Type B pancreatic cell (in vitro differentiated cells): ENCODE measurements around the gene RAD51. TPM values are rescaled to one million over a fixed set of nuclear protein-coding genes. Genes with fewer than 3 reads are reported as not detected.
A peak's percentile ranks its signal among the peaks of the same experiment; 100 is the strongest.

Experiments used
- DNase-seq: peaks from one replicate; pipeline ENCODE4 v3.0.0; 2021; ENCODE audit warnings: mixed read lengths; ENCODE audit not compliant: unreplicated experiment; ENCODE audit errors: extremely low spot score
- H3K27ac Mint-ChIP-seq: 2 replicates; pipeline ENCODE4 v1.8.0; 2021; ENCODE audit warnings: mild to moderate bottlenecking, mixed read lengths
- H3K27me3 Mint-ChIP-seq: 2 replicates; pipeline ENCODE4 v1.8.0; 2021; ENCODE audit warnings: mixed read lengths
- H3K36me3 Mint-ChIP-seq: 2 replicates; pipeline ENCODE4 v1.8.0; 2021; ENCODE audit warnings: mixed read lengths
- H3K4me1 Mint-ChIP-seq: one replicate; pipeline ENCODE4 v1.8.0; 2021; ENCODE audit warnings: mixed read lengths; ENCODE audit not compliant: unreplicated experiment
- H3K4me3 Mint-ChIP-seq: 2 replicates; pipeline ENCODE4 v1.8.0; 2021; ENCODE audit warnings: mild to moderate bottlenecking, mixed read lengths
- H3K9me3 Mint-ChIP-seq: 2 replicates; pipeline ENCODE4 v1.8.0; 2021; ENCODE audit warnings: mixed read lengths
- CTCF ChIP-seq: fragments of 200-600 bp; sonication (generic); conservative IDR thresholded peaks from 2 replicates; pipeline ENCODE4 v1.5.0; 2021; ENCODE audit warnings: antibody characterized with exemption, mild to moderate bottlenecking
- total RNA-seq: library from RNA; stranded (reverse); gene quantifications from 2 replicates; pipeline ENCODE4 v1.2.1, GENCODE V29; 2021; ENCODE audit warnings: low replicate concordance

The RAD51 gene
- total RNA-seq, 1 donor from 2014 or later: 20.5 TPM

GRCh38 chr15:40773496-40773895, 78.5 kb downstream of the RAD51 start:
- peaks cover 13% of the 10 kb centered on the region for H3K4me1 Mint-ChIP-seq
- DNase-seq: no peak
- no peaks in the 10 kb centered on the region for H3K27me3 Mint-ChIP-seq
- no peaks in the 10 kb centered on the region for H3K36me3 Mint-ChIP-seq
- H3K27ac Mint-ChIP-seq: no peak overlapping the region
- no peaks in the 10 kb centered on the region for H3K9me3 Mint-ChIP-seq
- H3K4me3 Mint-ChIP-seq: no peak overlapping the region
- no peak for TF ChIP-seq CTCF

GRCh38 chr15:40773902-40774301, 78.9 kb downstream of the RAD51 start:
- Mint-ChIP-seq H3K4me3 (no peak overlapping the region), H3K27ac (no peak overlapping the region), H3K9me3 (no peaks in the 10 kb centered on the region), H3K36me3 (no peaks in the 10 kb centered on the region), H3K27me3 (no peaks in the 10 kb centered on the region), H3K4me1 (peaks cover 10% of the 10 kb centered on the region)
- no peak for DNase-seq
- no peak for TF ChIP-seq CTCF

GRCh38 chr15:40775007-40775406, 80.0 kb downstream of the RAD51 start:
- DNase-seq: no peak
- TF ChIP-seq CTCF: no peak
- Mint-ChIP-seq H3K36me3 (no peaks in the 10 kb centered on the region), H3K27ac (no peak overlapping the region), H3K27me3 (no peaks in the 10 kb centered on the region), H3K4me1 (peaks cover 2% of the 10 kb centered on the region), H3K9me3 (no peaks in the 10 kb centered on the region), H3K4me3 (no peak overlapping the region)

DNA sequence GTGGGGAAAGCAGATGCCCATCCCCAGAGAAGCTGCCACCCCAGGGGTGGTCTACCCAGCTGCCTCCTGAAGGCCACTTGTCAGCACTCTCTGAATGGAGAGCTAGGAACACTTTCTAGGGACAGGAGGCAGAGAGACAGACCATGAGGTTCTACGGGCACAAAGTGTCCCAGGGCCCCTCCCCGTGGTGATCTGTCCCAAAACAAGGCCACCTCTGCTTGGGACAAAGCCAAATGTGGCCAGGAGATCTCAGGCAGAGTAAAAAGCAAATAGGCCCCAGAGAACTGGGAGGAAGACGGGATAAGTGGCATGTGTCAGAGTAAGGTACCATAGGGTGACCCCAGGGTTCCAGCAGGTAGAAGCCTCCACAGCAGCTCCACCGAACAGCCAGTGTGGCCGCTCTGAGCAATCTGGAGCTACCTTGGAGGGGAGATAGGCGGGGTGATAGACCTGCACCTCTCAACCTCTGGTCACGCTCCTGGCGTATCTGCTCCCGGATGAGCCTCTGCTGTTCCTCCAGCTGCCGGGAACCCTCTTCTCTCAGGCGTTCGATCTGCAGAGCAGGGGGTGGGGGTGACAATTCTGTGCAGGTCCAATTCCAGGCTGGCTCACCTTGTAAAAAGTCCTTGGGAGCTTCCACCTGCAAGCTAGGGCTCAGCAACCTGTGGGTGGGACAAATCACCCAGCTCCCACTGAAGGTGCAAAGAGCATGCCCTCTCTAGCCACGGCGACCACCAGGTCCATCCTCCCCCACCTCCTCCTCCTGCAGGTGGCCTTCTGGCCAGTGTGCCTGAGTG, 81.0 kb downstream of the RAD51 start:
- no peaks in the 10 kb centered on the region for H3K4me1 Mint-ChIP-seq
- TF ChIP-seq CTCF: no peak

DNA sequence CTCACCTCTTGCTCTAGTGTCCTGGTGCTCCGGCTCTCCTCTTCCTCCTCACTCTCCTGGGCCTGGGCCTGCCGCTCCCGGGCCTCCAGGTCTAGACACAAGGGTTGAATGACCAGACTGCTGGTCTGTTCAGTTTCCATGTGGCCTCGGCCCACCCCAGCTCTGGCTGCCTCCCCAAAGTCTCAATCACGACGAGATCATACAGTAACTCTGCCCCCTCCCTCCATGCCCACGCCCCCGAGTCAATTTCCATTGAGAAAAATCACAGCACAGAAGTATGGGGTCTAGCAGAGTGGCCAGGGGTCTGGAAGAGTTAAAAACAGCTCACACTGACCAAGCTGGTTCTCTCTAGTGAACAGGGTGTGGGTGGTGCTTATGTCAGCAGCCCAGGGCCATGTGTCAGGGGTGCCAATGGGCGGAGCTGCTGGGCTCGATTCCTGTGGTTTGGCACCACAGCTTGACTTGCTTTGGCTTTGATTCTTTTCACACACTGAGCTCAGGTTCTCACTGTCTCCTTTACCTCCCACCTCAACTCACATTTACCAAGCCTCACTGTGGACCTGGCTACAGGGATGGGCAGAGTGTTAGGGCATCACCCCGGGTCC, 81.7 kb downstream of the RAD51 start:
- Mint-ChIP-seq H3K27ac (peak overlapping the region; percentile 41), H3K27me3 (no peaks in the 10 kb centered on the region), H3K36me3 (no peaks in the 10 kb centered on the region), H3K4me1 (no peaks in the 10 kb centered on the region), H3K9me3 (no peaks in the 10 kb centered on the region), H3K4me3 (no peak overlapping the region)
- DNase-seq: no peak
- no peak for TF ChIP-seq CTCF

More for the DNA sequence above, 81.0 kb downstream of the RAD51 start:
- Mint-ChIP-seq H3K9me3 (no peaks in the 10 kb centered on the region), H3K36me3 (no peaks in the 10 kb centered on the region), H3K27me3 (no peaks in the 10 kb centered on the region), H3K27ac (no peak overlapping the region), H3K4me3 (no peak overlapping the region)
- DNase-seq: no peak

Other genes with a start within 250 kb of the RAD51 start
- 12.7 and 24.2 TPM in 2 replicates for gene CHST14, start 224.2 kb upstream of the RAD51 start, total RNA-seq
- gene CCDC32, start 130.1 kb upstream of the RAD51 start, total RNA-seq: 18.4 and 21.0 TPM in 2 replicates
- gene RPUSD2, start 125.9 kb upstream of the RAD51 start, total RNA-seq: 16.2 and 18.0 TPM in 2 replicates
- 7.6 and 21.4 TPM in 2 replicates for gene KNL1, start 100.9 kb upstream of the RAD51 start, total RNA-seq
- 30.4 and 32.0 TPM in 2 replicates for gene RMDN3, start 60.1 kb downstream of the RAD51 start, total RNA-seq
- gene GCHFR, start 68.9 kb downstream of the RAD51 start, total RNA-seq: 23.3 and 23.5 TPM in 2 replicates
- 1.1 and 1.3 TPM in 2 replicates for gene C15orf62, start 74.8 kb downstream of the RAD51 start, total RNA-seq
- 31.6 and 45.0 TPM in 2 replicates for gene ZFYVE19, start 111.9 kb downstream of the RAD51 start, total RNA-seq
- gene DNAJC17, start 112.3 kb downstream of the RAD51 start, total RNA-seq: 23.7 and 38.3 TPM in 2 replicates
- 0.70 and 1.0 TPM in 2 replicates for gene PPP1R14D, start 133.5 kb downstream of the RAD51 start, total RNA-seq
- 156 and 401 TPM in 2 replicates for gene SPINT1, start 148.9 kb downstream of the RAD51 start, total RNA-seq
- gene RHOV, start 179.1 kb downstream of the RAD51 start, total RNA-seq: 19.3 and 43.3 TPM in 2 replicates
- gene VPS18, start 199.3 kb downstream of the RAD51 start, total RNA-seq: 25.6 and 37.2 TPM in 2 replicates
- 2.9 and 5.9 TPM in 2 replicates for gene DLL4, start 234.2 kb downstream of the RAD51 start, total RNA-seq